ENCODE measurements around the gene KSR1.
"Not testable (repeated sequence)": the region's sequence is repeated elsewhere in the genome, so short reads cannot be mapped to it uniquely, and the experiment has no call there.

The KSR1 gene
- total RNA-seq: 23.7 to 33.5 (median 31.0) reads per million in 4 donors

DNA sequence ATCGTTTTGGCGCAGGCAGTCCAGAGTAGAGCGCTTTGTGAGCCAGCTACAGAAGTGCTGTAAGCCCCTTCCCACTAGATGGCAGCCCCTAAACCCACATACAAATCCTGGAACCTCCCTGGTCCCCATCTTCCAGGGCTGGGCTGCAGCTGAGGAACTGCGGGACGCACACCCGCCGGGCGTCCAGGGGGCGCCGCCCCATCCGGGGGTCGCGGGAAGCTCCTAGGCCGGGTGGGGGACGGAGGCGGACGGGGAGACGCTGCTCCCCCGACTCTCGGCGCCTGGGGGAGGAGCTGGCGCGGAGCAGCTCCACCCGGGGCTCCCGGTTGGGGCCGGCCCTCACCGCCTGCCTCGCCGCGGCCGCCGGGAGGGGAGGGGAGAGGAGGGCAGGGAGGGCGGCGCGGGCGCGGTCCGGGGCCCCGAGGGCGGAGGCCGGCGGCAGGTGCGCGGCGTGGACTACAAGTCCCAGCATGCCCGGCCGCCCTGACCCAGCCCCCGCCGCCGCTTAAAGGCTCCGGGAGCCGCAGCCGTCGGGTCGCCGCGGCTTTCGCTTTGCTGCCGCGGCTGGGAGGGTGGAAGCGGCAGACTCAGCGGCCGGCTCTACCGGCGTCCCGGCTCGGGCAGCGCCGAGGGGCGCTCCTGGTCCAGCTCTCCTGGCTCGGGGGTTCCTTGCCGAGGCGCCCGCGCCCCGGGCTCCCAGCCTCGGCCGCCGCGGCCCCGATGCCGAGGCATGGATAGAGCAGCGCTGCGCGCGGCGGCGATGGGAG lies at the start of gene KSR1:
KSR1 (plus strand) TSS at position 535 of the 767 bp plus-strand sequence; CDS start at position 731, 196 bp downstream.
- DNase-seq: peak; percentile 73 to 83 (median 77)

DNA sequence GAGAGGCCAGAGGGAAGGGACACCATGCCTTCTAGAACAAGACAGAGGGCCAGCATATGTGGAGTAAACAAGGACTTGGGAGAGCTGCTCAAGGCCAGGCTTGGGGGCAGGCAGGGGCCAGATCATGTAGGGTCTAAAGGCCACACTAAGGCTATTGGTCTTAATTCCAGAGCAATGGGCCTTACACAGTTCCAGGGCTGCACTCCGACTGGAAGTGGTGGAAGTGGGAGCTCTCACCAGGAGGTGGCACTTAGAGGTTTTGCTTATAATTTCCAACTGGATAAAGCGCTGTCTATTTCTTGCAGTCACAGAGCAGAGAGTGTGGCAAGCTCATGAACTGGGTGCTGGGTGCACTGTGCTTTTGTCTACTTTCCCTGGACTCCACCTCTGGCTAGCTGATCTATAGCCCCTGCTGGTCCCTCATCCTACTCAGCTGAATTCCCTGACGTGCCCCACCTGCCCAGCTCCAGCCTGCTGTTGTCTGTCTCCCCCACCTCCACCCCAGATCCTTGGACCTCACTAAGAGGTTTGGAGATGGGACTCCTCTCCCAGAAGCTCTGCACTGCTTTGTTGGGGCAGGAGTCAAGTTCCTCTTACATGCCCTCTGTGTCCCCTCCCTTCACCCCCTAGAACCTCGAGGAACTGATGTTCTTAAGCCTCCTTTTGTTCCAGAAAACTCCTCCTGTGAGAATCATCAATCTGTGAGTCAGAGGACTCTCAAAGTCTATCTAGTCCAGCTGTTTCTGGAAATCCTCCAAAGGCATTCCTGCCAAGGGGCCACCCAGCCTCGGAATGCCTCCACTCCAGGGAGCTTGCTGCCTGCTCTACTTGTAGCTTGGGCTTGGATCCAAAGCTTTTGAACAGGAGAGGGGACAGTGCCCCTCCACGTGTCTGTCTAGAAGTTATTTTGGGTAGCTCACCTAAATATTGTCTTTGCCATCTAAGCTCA lies 48.1 kb upstream of the KSR1 start:
- DNase-seq: no peak

DNA sequence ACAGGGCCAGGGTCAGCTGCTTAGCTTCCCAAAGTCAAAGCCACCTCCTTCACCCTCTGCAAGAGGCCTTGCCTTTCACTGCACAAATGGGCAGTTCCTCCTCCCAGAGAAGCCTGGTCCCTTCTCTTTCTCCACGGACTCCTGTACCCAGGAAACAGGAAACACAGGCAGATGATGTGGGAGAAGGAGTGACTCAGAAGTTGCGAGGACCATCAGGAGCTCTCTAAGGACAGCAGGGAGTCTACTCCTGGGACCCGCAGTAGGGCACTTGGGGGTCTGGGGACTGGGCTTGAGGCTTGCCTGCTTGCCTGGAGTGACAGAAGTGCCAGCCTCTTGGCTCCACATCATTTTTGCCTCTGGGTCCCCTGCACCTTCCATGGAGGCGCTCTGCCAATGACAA lies 47.4 kb upstream of the KSR1 start:
- DNase-seq: no peak

DNA sequence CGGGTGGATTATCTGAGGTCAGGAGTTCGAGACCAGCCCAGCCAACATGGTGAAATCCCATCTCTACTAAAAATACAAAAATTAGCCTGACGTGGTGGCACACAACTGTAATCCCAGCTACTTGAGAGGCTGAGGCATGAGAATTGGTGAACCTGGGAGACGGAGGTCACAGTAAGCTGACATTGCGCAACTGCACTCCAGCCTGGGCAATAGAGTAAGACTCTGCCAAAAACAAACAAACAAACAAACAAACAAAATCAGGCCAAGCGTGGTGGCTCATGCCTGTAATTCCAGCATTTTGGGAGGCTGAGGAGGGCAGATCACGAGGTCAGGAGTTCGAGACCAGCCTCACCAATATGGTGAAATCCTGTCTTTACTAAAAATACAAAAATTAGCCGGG lies 44.1 kb upstream of the KSR1 start:
- not testable (repeated sequence) for DNase-seq

DNA sequence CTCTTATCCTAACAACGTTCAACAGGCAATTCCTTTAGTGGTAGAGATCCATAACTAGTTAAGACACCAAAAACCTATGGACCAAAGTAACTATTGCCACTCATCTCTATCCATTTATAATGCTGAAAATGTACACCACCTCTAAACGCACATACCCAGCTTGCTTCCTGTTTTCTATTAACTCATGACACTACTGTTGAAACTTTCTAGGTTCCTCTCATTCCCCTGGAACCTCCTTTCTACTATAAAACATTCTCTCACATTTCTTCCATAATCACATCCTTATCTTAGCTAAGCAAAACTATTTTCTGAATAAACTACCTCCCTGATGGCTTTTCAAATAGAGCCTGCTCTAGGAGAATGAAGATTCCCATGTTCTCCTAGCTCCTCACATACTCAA lies 42.9 kb upstream of the KSR1 start:
- no peak for DNase-seq

DNA sequence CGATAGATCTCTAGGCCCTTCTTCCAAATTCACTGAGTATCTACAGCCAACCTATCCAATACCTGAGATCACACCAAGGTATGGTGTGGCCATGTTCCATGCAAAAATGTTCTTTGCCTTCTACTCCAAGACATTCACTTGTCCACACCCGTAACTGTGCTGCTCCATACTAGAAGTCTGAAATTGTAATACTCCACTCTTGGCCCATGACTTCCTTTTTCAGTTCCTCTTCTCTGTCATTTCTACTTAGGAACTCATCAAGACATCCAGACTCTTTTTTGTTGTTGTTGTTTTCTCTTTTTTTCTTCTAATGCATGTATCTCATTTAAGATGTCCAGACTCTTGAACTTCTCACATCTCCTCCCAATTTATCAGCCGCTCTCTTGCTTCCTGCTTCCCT lies 42.5 kb upstream of the KSR1 start:
- no peak for DNase-seq

DNA sequence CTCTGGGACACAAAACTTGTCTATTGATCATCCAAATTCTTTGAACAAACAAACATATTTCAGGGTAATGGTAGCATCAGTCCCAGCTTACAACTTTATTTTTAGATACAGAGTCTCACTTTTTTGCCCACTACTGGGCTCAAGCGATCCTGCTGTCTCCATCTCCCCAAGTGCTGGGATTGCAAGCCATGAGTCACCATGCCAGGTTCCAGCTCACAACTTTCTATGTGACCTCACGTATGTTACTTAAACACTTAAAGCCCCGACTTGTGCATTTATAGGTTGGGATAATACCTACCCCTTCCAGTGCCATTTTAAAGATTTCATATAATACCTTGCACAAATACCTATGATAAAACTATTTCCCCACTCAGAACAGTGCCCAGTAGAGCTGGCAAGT lies 42.0 kb upstream of the KSR1 start:
- DNase-seq: no peak

DNA sequence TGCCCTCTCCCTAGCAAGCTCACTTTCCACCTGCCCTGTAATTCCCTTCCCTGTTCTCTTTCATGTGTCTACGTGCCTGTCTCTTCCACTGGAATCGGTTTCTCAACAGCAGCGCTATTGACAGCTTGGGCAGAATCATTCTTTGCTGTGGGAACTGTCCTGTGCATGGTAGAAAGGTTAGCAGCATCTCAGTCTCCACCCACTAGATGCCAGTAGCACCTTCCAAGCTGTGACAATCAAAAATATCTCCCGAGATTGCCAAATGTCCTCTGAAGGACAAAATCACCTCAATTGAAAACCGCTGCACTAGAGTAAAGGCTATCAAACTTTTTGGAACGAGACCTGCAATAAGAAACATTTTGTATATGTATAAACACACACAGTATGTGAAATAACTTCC lies 41.6 kb upstream of the KSR1 start:
- no peak for DNase-seq

DNA sequence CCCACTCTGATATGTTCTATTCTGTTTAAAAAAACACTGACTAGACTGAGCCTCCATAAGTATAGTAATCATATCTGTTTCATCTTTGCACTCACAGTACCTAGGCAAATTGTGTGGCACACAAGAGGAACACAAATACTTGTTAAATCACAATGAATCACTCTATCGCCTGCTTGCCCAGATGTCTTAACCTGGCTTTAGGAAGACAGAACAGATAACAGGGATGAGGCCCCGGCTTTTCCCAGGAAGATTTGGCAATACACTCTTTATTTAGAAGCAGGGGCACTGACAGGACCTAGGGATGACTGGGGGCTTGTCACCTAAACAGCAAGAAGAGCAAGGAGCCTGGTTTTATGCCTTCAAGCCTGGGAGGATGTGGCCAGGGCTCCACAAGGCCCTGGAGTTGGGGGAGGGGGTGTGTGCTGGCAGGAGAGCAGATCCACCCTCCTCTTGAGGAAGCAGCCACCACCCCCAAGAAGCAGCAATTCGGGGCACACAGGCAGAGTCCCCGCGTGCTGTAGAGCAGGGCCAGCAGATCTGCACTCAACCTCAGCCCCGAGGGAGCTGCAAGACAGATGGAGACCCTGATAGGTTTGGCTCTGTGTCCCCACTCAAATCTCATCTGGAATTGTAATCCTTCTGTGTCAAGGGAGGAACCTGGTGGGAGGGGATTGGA lies 41.0 kb upstream of the KSR1 start:
- DNase-seq: no peak

DNA sequence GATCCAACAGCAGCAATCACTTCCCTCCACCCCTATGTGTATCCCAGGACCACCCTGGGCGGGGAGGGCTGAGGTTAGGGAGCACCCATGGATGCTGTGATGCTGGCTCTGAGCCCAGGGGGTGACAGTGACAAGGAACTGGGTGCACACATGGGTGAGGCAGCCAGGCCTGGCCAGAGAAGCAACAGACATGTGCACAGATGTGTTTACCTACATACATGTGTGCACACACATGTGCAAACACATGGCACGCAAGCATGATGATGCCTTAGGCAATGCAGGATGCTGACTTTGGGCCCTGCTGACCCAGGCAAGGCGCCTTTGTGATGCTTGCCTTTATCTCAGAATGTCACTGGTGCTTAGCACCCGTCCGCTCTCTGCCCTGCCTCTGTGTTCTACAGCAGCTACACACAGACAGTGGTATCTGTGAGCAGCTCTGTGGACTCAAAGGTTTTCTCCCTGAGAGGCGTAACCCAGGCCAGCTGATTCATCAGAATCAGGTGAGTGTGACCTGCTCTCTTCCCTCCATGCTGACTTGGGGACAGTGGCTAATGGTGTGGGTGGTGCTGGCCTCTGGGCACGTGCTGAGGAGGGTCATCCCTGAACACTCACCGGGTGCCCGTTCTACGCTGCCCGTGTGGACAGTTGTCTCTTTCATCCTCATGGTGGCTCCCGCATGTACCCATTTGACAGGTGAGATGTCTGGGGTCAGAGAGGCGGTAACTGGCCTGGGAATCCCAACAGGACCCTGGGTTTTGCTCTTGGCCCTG lies 38.5 kb upstream of the KSR1 start:
- DNase-seq: no peak

DNA sequence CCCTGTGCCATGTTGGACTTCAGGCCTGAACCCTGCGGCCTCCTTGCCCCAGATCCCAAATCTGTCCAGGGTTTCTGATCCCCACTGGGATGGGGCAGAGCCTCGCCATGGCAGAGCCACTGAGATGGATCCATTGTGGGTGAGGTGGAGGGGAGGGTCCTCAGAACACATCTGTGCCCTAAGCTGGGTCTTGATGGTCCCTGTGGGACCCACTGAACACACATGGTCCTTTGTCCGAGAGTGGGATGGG lies 38.0 kb upstream of the KSR1 start:
- DNase-seq: no peak

DNA sequence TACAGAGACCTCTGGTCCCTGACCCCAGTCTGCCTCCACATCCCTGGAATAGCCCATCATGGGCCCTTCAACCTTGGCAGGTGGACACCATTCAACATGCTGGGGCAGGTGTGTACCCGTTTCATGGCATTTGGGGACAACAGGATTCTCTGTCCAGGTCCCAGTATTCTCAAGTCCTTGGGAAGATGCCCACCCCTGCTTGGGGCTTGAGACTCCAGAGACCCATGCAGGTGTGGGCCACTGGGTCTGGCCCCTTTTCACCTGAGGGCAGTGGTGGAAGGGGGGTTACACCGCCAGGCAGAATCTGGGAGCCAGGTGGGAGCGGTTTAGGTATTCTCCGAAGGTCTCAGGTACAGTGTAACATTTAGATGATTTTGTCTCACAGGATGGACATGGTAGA lies 37.1 kb upstream of the KSR1 start:
- DNase-seq: no peak

DNA sequence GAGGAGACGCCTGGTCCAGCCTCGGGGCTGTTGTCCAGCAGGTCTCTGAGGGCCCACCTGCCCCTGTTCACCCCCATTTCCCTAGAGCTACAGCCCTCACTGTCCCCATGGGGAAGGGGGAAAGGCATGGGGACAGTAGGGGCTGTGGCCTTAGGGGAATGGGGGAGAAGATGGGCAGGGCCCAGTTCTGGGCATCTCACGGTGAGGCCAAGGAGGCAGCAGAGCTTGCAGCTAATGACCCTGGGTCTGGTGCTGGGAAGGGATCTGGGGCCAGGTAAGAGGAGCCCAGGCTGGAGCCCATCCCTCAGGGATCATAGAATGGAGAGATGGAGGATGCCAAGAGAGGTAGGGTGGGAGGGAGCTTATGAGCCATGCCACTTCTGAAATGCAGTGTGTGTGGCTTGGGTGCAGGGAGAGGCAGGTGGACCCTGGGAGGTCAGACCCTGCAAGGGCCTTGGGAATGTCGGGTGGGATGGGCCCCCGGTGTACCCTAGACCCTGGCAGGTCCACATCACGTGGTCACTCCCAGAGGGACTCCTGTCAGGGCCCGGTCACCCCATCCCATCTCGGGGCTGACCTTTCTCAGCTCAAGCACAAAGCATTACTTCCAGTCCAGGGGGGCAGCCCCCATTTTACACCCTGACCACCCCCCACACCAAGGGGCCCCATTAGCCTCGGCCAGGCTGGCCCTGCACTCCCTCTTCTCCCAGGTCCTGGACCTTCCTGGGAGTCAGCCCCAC lies 35.9 kb upstream of the KSR1 start:
- no peak for DNase-seq

DNA sequence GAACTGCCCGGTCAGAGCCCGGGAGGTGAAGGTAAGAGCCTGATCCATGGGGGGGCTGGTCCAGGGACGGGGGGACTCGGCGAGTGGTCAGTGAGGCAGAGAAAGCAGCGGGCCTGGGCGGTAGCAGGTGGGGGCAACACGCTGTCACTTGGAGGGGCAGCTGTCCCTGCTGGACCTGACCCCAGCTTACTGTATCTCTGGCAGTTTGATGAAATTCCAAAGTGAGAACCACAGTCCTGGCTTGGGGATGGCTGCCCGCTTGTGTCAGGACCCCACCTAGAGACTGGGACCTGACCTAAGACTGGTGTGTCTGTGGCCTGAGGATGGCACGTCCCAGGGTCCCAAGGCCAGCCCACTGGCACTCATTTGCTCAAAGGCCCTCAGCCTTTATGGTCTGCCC lies 35.1 kb upstream of the KSR1 start:
- no peak for DNase-seq

DNA sequence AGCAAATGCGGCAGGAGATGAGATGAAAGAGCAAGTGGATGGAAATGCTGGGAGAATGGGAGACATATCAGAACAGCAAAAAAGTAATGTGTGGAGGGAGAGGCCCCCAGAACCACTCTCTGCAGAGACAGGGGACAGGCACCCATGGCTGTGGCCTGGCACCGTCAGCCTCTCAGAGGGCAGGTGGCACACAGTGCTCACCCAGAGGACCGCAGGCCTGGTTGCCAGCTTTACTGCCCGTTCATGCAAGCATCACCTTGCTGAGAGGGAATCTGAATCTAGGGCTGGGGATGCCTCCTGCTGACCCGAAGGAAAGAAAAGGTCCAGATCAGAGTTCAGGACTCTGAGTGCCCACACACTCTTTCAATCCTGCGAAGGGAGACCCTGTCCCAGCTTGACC lies 34.6 kb upstream of the KSR1 start:
- not testable (repeated sequence) for DNase-seq

DNA sequence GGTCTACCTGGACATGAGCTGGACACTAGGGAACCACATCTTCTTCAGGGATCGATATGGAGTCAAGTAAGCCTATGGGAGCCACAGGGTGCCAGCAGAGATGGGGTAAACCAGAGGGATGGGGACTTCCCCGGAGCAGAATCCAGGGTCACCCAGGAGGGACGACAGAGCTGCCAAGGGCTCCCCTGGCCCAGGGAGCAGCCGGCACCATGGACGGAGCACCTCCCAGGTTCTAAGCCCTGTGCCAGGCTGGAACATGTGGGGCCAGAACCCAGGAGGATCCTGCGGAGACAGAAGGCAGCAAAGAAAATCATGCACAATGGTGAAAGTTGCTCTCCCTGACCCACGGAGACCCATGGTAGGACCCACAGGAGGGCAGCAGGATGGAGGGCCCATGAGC lies 33.6 kb upstream of the KSR1 start:
- DNase-seq: no peak

DNA sequence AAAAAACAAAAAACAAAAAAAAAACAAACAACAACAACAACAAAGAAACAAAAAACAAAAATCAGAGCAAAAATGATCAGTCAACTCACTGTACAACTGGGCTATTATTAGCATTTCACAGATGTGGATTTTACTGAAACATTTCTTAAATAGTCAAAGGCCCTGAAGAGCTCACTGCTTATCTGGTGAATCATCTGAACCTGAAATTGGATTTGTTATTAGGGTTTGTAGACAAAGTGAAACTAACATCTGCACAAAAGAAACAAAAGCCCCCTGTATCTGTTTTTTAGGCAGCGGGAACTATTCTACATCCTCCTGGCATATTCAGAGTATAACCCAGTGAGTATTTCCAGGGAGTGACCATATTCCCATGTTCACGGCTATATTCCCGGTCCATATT lies 32.6 kb upstream of the KSR1 start:
- no peak for DNase-seq

DNA sequence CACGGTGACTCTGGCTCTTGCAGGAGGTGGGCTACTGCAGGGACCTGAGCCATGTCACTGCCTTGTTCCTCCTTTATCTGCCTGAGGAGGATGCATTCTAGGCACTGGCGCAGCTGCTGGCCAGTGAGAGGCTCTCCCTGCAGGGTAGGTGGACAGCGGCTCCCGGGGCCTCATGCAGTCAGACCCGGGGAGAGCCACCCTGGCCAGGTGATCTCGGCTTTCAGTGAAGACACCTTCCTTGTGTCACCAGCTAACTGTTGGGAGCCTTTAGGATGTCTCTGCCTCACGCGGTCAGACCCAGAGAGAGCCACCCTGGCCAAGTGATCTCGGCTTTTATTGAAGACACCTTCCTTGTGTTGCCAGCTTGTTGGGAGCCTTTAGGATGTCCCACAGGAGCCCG lies 31.7 kb upstream of the KSR1 start:
- no peak for DNase-seq

DNA sequence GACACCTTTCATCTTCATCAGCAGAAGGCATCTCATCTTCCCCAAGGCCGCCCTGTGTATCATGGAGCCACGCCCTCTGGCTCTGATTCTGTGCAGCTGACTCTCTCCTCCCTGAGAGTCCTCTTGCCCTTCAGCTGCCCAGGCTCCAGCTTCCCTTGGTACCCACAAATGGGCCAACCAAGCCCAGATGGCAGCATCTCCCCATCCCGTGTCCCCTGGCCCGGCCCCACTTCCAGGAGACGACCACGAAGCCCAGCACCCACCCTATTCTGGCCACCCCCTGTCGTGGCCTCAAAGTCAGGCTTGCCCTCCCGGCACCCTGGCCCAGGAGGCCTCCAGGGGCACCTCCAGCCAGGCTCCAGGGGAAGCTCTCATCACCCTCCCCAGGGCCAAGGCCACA lies 31.3 kb upstream of the KSR1 start:
- DNase-seq: no peak

DNA sequence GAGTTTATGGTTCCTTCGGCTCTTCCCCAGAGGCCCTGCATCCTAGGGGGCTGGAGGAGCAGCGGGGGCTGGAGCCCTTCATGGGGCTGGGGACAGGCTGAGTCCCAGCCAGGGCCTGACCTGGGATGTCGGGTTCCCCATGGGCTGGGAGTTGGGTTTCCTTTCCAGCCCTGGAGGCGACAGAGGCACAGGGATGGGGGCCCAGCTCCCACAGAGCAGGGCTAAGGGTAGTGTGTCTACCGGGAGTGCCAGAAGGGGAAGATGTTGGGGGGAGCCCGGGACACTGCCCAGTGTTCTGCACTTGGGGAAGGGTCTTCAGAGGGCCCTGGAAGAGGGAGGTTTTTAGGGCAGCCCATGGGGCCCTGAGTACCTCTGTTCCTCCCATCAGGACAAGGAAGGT lies 30.7 kb upstream of the KSR1 start:
- not testable (repeated sequence) for DNase-seq

DNA sequence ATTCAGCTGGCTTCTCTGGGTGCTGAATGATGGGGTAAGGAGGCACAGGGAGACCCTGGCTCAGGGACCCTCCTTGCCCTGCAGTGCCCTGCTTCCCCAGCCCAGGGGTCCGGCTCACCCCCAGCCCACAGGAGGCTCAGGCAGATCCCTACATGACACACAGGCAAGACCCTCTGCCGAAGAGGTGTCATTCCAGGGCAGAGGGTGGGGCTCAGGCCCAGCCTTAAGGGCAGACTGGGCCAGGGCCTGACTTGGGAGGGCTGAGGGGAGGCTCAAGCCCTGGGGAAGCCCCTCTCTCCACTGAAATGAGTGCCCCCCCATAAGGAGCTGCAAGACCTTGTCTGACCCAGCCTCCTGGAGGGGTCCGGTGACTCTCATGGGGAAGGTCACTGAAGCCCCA lies 30.3 kb upstream of the KSR1 start:
- no peak for DNase-seq

DNA sequence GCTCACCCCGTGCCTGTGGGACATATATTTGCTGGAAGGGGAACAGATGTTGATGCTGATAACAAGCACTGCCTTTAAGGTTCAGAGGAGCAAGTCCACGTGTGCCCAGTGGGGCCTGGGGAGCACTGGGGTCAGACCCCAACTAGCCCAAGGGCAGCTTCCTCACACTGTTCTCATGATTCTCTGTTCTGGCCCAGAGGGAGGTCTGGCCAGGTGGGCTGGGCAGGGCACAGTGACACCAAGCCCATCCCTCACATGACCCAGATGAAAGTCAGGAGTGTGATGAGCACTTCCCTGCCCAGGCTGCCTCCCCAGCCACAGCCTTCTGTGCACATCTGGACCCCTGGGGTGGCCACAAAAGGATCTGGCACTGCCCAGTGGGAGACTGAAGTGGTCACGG lies 29.8 kb upstream of the KSR1 start:
- not testable (repeated sequence) for DNase-seq
